ENCODE data around the gene QARS1. TPM values are rescaled to one million over a fixed set of nuclear protein-coding genes. Genes with fewer than 3 reads are reported as not detected.

The QARS1 gene
- total and polyA plus RNA-seq, 2 of the 13 experiments (the other 11 are each of a cell fraction or from before 2014, with no cell fraction given), result 307 to 327 TPM

DNA sequence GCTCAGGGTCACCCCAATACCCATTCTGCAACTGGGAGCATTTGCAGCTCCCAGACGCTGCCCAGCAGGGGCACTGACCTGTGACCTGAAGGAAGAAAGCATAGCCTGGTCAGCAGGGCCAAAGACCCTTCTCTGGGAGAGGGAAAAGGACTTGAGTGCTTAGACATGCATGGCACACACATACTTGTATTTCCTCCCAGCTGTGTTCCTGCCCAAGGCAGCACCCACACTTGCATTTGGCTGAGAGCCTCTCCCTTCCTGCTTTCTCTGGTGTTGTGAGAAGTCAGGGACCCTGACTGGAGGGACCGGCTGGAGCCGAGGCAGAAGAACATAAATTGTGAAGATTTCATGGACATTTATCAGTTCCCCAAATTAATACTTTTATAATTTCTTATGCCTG is 35.5 kb upstream of the QARS1 start:
- in situ Hi-C loops (cut with HindIII; ENCODE audit: extremely low pct_ligation_motif_present, low pct_unique_long_range_greater_than_20kb), result no loop called here
- TF ChIP-seq MEF2D (CRISPR knock-in tag; IDR thresholded peaks at IDR 0.05) (no peak), ZNF33B (CRISPR knock-in tag; IDR thresholded peaks at IDR 0.05) (no peak), MTF2 (CRISPR knock-in tag; IDR thresholded peaks at IDR 0.05; ENCODE audit: borderline replicate concordance) (no peak), ZNF7 (CRISPR knock-in tag; IDR thresholded peaks at IDR 0.05) (peak; percentile 55; the same call in 1 of the 2 replicates), ZSCAN22 (CRISPR knock-in tag; IDR thresholded peaks at IDR 0.05) (no peak), MXI1 (IDR thresholded peaks at IDR 0.05; ENCODE audit: borderline replicate concordance, low read depth, low read length) (no peak)
- TF ChIP-seq, protein P1, sequence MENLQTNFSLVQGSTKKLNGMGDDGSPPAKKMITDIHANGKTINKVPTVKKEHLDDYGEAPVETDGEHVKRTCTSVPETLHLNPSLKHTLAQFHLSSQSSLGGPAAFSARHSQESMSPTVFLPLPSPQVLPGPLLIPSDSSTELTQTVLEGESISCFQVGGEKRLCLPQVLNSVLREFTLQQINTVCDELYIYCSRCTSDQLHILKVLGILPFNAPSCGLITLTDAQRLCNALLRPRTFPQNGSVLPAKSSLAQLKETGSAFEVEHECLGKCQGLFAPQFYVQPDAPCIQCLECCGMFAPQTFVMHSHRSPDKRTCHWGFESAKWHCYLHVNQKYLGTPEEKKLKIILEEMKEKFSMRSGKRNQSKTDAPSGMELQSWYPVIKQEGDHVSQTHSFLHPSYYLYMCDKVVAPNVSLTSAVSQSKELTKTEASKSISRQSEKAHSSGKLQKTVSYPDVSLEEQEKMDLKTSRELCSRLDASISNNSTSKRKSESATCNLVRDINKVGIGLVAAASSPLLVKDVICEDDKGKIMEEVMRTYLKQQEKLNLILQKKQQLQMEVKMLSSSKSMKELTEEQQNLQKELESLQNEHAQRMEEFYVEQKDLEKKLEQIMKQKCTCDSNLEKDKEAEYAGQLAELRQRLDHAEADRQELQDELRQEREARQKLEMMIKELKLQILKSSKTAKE (CRISPR knock-in tag; IDR thresholded peaks at IDR 0.05; ENCODE audit: borderline replicate concordance), result no peak
- TF ChIP-seq, protein P2, sequence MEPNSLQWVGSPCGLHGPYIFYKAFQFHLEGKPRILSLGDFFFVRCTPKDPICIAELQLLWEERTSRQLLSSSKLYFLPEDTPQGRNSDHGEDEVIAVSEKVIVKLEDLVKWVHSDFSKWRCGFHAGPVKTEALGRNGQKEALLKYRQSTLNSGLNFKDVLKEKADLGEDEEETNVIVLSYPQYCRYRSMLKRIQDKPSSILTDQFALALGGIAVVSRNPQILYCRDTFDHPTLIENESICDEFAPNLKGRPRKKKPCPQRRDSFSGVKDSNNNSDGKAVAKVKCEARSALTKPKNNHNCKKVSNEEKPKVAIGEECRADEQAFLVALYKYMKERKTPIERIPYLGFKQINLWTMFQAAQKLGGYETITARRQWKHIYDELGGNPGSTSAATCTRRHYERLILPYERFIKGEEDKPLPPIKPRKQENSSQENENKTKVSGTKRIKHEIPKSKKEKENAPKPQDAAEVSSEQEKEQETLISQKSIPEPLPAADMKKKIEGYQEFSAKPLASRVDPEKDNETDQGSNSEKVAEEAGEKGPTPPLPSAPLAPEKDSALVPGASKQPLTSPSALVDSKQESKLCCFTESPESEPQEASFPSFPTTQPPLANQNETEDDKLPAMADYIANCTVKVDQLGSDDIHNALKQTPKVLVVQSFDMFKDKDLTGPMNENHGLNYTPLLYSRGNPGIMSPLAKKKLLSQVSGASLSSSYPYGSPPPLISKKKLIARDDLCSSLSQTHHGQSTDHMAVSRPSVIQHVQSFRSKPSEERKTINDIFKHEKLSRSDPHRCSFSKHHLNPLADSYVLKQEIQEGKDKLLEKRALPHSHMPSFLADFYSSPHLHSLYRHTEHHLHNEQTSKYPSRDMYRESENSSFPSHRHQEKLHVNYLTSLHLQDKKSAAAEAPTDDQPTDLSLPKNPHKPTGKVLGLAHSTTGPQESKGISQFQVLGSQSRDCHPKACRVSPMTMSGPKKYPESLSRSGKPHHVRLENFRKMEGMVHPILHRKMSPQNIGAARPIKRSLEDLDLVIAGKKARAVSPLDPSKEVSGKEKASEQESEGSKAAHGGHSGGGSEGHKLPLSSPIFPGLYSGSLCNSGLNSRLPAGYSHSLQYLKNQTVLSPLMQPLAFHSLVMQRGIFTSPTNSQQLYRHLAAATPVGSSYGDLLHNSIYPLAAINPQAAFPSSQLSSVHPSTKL (CRISPR knock-in tag; IDR thresholded peaks at IDR 0.05), result no peak
- Histone ChIP-seq H3K4me1 (ENCODE audit: insufficient read depth, low read length) (peaks cover 14% of the 10 kb centered on the region), H3K9me3 (ENCODE audit: low read length) (no peaks in the 10 kb centered on the region), H3K36me3 (replicated peaks in 1 of 2; ENCODE audit: control insufficient read depth in 1 of 2, insufficient read depth in 2 of 2, low read length in 2 of 2) (no peaks in the 10 kb centered on the region), H3K9ac (ENCODE audit: insufficient read depth, low read depth, low read length) (no peak overlapping the region), H4K20me1 (ENCODE audit: insufficient read depth, low read length) (no peaks in the 10 kb centered on the region), H3K27ac (ENCODE audit: extremely low read length, insufficient read depth, low read length) (no peak overlapping the region), H3K4me3 (replicated peaks in 1 of 3; ENCODE audit: insufficient read depth in 1 of 3, low read depth in 2 of 3, low read length in 3 of 3) (no peak overlapping the region), H3K27me3 (ENCODE audit: control insufficient read depth in 1 of 2, insufficient read depth in 2 of 2, low read length in 2 of 2) (peaks cover 0 to 3% of the 10 kb centered on the region in 2 experiments; a peak in 1 of 5 replicates), H2AFZ (ENCODE audit: low read length) (no peak overlapping the region), H3K79me2 (ENCODE audit: insufficient read depth, low read length) (no peaks in the 10 kb centered on the region), H3K4me2 (ENCODE audit: low read depth, low read length) (no peak overlapping the region)
- ATAC-seq (no peak), DNase-seq (ENCODE audit: low spot score) (no peak), FAIRE-seq (no peak)
- WGBS (ENCODE audit: low lambda C conversion rate), result 69% methylated on average over 2 of the region's 3 CpGs
- no TSS peak for BruUV-seq (replicated peaks)
- POLR2A ChIA-PET, result no interaction called here
- CTCF ChIA-PET (ENCODE audit: low intra/inter-chr PET ratio, low total read pairs), result no interaction called here
- intact Hi-C loops (cut with micrococcal nuclease; ENCODE audit: unreplicated experiment), result no loop called here
